Measurements from ENCODE around the gene TIAM2.

TIAM2 gene

GRCh38 chr6:155126727-155127439, 131.8 kb downstream of the TIAM2 start:
- no peak for DNase-seq (ENCODE audit: low read depth in 2 of 2)

GRCh38 chr6:155128977-155129376, 133.9 kb downstream of the TIAM2 start:
- DNase-seq (ENCODE audit: low read depth in 2 of 2) = no peak

DNA sequence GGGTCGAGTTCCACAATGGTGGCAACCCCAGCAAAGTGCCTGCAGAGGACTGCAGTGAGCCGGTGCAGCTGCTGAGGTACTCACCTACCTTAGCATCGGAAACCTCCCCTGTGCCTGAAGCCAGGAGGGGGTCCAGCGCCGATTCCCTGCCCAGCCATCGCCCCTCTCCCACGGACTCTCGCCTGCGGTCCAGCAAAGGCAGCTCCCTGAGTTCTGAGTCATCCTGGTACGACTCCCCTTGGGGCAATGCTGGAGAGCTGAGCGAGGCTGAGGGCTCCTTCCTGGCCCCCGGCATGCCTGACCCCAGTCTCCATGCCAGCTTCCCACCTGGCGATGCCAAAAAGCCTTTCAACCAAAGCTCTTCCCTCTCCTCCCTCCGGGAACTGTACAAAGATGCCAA, 134.6 kb downstream of the TIAM2 start:
- no peak for DNase-seq (ENCODE audit: low read depth in 2 of 2)

DNA sequence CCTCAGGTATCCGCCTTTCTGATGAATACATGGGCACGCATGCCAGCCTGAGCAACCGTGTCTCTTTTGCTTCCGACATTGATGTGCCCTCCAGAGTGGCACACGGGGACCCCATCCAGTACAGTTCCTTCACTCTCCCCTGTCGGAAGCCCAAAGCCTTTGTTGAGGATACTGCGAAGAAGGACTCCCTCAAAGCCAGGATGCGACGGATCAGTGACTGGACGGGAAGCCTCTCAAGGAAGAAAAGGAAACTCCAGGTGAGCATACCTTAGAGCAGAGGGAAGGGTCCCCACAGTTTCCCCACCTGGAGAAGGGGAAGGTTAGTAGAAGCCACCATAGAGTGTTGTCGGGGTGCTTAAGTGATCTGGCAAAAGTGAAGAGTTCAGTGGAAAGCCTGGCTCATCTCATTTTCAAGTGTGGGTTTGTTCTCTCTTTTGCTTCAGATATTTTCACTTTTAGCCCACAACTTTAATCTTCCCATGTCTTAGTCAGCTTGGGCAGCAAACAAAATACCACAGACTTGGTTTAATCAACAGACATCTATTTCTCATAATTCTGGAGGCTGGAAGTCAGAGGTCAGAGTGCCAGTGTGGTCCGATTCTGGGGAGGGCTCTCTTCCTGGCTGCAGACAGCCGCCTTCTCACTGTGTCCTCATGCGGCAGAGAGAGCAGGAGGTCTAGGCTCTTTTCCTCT, 135.2 kb downstream of the TIAM2 start:
- no peak for DNase-seq (ENCODE audit: low read depth in 2 of 2)

- no peak for DNase-seq (ENCODE audit: low read depth in 2 of 2)
Observed at GRCh38 chr6:155132617-155133016, 137.5 kb downstream of the TIAM2 start.

- DNase-seq (ENCODE audit: low read depth in 2 of 2) = no peak
Observed at GRCh38 chr6:155141002-155141401, 145.9 kb downstream of the TIAM2 start.

- DNase-seq (ENCODE audit: low read depth in 2 of 2) = no peak
Observed at GRCh38 chr6:155141512-155141911, 146.4 kb downstream of the TIAM2 start.

- no peak for DNase-seq (ENCODE audit: low read depth in 2 of 2)
Observed at GRCh38 chr6:155142168-155143028, 147.3 kb downstream of the TIAM2 start.

GRCh38 chr6:155143029-155143577, 148.0 kb downstream of the TIAM2 start:
- DNase-seq (ENCODE audit: low read depth in 2 of 2) = no peak

DNA sequence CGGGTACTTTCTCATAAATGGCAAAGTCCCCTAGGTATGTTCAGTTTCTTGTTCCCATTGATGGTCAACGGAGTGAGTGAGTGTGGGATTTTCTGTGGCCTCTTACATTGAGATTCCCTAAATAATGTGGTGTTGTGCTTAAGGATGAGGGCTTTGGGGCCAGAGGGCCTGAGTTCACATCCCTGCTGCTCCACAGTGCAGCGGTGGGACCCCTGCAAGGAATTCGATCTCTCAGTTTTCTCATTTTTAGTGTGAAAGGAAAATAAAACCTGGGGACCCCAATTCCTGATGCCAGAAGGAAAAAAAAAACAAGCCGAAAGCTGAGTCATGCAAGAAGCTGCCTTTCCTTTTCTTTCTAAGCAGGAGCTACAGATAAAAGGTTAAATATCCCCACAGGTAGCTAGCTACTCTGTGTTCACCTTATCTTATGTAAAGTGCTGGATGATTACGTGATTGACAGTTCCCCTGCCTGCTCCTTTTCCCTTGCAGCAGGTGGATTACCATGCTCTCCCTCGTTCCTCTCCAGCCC, 148.5 kb downstream of the TIAM2 start:
- no peak for DNase-seq (ENCODE audit: low read depth in 2 of 2)

DNA sequence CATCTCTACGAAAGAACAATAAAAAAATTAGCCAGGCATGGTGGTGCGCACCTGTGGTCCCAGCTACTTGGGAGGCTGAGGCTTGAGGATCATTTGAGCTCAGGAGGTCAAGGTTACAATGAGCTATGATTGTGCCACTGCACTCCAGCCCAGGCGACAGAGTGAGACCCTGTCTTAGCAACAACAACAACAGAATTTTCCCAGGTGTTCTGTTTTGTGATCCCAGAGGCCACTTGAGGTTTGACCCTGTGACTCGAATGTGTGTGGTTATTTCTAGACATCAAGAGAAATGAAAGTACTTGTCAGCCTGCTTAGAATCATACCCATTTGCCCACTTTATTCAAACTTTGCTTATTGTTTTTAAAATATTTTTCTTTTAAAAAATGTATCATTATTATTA, 151.1 kb downstream of the TIAM2 start:
- no peak for DNase-seq (ENCODE audit: low read depth in 2 of 2)

GRCh38 chr6:155147958-155148663, 153.0 kb downstream of the TIAM2 start:
- no peak for DNase-seq (ENCODE audit: low read depth in 2 of 2)

- no peak for DNase-seq (ENCODE audit: low read depth in 2 of 2)
Observed at GRCh38 chr6:155150967-155151671, 156.0 kb downstream of the TIAM2 start.

- DNase-seq (ENCODE audit: low read depth in 2 of 2) = no peak
Observed at GRCh38 chr6:155152211-155153076, 157.3 kb downstream of the TIAM2 start.

DNA sequence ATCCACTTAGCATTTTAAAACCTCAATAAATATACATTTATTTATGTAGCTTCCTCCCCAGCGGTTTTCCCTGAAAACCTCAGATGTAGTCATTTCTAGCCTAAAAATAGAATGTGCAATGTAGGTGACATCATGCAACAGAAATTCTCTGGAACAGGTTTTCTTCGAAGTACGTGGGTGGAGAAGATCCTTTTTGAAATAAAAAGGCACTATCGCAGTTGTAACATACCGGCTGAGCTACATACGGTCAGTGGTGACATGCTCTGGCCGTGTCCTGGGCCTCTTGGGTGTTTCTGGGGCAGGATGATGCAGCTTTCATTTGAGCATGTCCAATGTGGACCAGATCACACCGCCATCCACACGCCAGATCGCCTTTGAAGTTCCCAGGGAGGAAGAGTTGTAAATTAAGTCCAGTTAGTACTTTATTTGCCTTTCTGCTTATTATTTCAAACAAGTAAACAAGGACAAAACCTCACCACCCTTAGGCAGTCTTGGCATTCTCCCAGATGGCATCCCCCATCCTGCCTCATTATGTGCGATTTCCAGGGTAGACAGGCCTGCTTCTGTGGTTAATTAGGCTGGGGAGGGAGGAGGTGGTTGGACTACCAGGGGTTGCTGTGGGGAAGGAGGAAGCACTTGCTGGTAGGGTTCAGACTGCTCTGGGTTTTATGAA, 159.2 kb downstream of the TIAM2 start:
- no peak for DNase-seq (ENCODE audit: low read depth in 2 of 2)

DNA sequence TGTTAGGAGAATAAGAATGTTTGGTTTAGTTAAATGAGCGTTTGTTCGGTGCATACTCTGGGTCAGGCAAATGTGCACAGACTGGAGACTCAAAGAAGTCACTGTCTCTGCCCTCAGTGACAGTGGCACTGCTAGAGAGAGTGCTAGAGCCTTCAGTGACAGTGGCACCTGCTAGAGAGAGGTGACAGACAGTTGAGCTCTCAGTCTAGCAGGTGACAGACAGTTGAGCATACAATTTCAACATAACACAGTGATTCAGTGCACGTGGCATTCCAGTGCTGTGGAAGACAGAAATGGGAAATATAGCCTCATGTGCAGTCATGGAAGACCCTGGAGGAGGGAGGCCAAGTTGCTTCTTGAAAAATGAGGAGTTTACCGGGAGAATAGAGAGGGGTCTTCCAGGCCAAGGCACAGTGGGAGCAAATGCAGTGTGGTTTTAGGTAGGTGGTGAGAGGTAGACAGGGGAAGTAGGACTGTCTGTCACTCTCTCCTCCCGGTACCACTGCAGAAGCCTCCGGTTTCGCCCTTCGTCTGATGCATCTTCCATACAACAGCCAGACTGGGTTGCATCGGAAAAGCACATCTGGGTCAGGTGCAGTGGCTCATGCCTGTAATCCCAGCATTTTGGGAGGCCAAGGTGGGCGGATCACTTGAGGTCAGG, 160.8 kb downstream of the TIAM2 start:
- DNase-seq (ENCODE audit: low read depth in 2 of 2) = no peak

GRCh38 chr6:155157101-155157500, 162.0 kb downstream of the TIAM2 start:
- no peak for DNase-seq (ENCODE audit: low read depth in 2 of 2)

- DNase-seq (ENCODE audit: low read depth in 2 of 2) = no peak
Observed at GRCh38 chr6:155158030-155158843, 163.1 kb downstream of the TIAM2 start.

Data from stimulated activated CD4-positive, alpha-beta T cell treated with anti-CD3 and anti-CD28 coated beads, Interleukin-1b, Interleukin-23, amount 100 ng/mL, for 4 hours (primary cell).